Muscle layer of colon (tissue), 2 donors: ENCODE measurements around the gene TMEM92.
A peak's percentile ranks its signal among the peaks of the same experiment; 100 is the strongest.
"Not testable (repeated sequence)": the region's sequence is repeated elsewhere in the genome, so short reads cannot be mapped to it uniquely, and the experiment has no call there.

Experiments used
- H3K27ac ChIP-seq: one replicate; pipeline ENCODE4 v1.7.0; 2013; ENCODE audit warnings: low read depth, mild to moderate bottlenecking, low read length, moderate library complexity
- H3K27me3 ChIP-seq, 2 donors: one replicate each; pipeline ENCODE4 v1.7.0; 2013; ENCODE audit warnings: low read length in 2 of 2, mild to moderate bottlenecking in 2 of 2; ENCODE audit not compliant: insufficient read depth in 2 of 2, control insufficient read depth in 1 of 2
- H3K36me3 ChIP-seq: one replicate; pipeline ENCODE4 v1.7.0; 2013; ENCODE audit warnings: mild to moderate bottlenecking, low read length; ENCODE audit not compliant: insufficient read depth
- H3K4me1 ChIP-seq: one replicate; pipeline ENCODE4 v1.7.0; 2013; ENCODE audit warnings: mild to moderate bottlenecking, low read length; ENCODE audit not compliant: insufficient read depth
- H3K4me3 ChIP-seq, 2 donors: one replicate each; pipeline ENCODE4 v1.7.0; 2013; ENCODE audit warnings: low read length in 2 of 2, low read depth in 1 of 2, mild to moderate bottlenecking in 1 of 2, moderate library complexity in 1 of 2
- H3K9ac ChIP-seq: one replicate; pipeline ENCODE4 v1.7.0; 2013; ENCODE audit warnings: low read length
- H3K9me3 ChIP-seq: one replicate; pipeline ENCODE4 v1.7.0; 2013; ENCODE audit warnings: mild to moderate bottlenecking, low read length
- donor health status: abdominal sarcoma.
- donor health status: Adenocarcinoma of cecum.

Gene TMEM92

DNA sequence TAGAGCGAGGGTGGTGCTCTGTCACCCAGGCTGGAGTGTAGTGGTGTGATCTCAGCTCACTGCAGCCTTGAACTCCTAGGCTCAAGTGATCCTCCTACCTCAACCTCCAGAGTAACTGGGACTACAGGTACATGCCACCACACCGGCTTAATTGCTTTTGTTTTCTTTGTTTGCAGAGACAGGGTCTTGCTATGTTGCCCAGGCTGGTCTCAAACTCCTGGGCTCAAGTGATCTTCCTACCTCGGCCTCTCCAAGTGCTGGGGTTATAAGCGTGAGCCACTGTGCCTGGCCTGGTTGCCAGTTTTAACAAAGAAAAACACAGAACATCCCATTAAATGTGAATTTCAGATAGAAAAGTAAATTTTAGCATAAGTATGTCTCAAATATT, 2.9 kb upstream of the TMEM92 start:
- H3K36me3 ChIP-seq, H3K27me3 ChIP-seq, H3K9me3 ChIP-seq, H3K27ac ChIP-seq, H3K9ac ChIP-seq, H3K4me3 ChIP-seq: not testable (repeated sequence)
- peaks cover 53% of the 10 kb centered on the region for H3K4me1 ChIP-seq

GRCh38 chr17:50272246-50272645, 2.0 kb upstream of the TMEM92 start:
- Histone ChIP-seq H3K9ac (peak overlapping the region; percentile 87), H3K4me3 (peak overlapping the region; percentile 79 to 88)

GRCh38 chr17:50272711-50273653, 1.3 kb upstream of the TMEM92 start:
- H3K9me3 ChIP-seq, result no peaks in the 10 kb centered on the region
- H3K9ac ChIP-seq, result peak overlapping the region; percentile 87
- H3K4me1 ChIP-seq, result peaks cover 37% of the 10 kb centered on the region
- H3K4me3 ChIP-seq, result peak overlapping the region; percentile 79 to 88
- H3K27me3 ChIP-seq, result peaks cover 0 to 7% of the 10 kb centered on the region in 2 donors
- no peaks in the 10 kb centered on the region for H3K36me3 ChIP-seq
- peak overlapping the region; percentile 91 for H3K27ac ChIP-seq

More at GRCh38 chr17:50272246-50272645, 2.0 kb upstream of the TMEM92 start:
- H3K4me1 ChIP-seq, result peaks cover 44% of the 10 kb centered on the region
- peaks cover 0 to 3% of the 10 kb centered on the region in 2 donors for H3K27me3 ChIP-seq
- H3K27ac ChIP-seq, result peak overlapping the region; percentile 91
- no peaks in the 10 kb centered on the region for H3K9me3 ChIP-seq
- no peaks in the 10 kb centered on the region for H3K36me3 ChIP-seq

- Histone ChIP-seq H3K4me3 (peak overlapping the region in 1 of 2 donors; percentile 79), H3K27ac (peak overlapping the region; percentile 91), H3K9ac (peak overlapping the region; percentile 33), H3K4me1 (peaks cover 32% of the 10 kb centered on the region), H3K9me3 (no peaks in the 10 kb centered on the region), H3K36me3 (no peaks in the 10 kb centered on the region), H3K27me3 (peaks cover 0 to 12% of the 10 kb centered on the region in 2 donors)
Observed at GRCh38 chr17:50273654-50274040, 619 bp upstream of the TMEM92 start.

GRCh38 chr17:50274897-50275221, 593 bp downstream of the TMEM92 start:
- no peak overlapping the region for H3K27ac ChIP-seq
- no peaks in the 10 kb centered on the region for H3K9me3 ChIP-seq
- peaks cover 27% of the 10 kb centered on the region for H3K4me1 ChIP-seq
- H3K36me3 ChIP-seq, result no peaks in the 10 kb centered on the region
- peaks cover 0 to 12% of the 10 kb centered on the region in 2 donors for H3K27me3 ChIP-seq
- H3K4me3 ChIP-seq, result no peak overlapping the region
- no peak overlapping the region for H3K9ac ChIP-seq

GRCh38 chr17:50275279-50275678, 1.0 kb downstream of the TMEM92 start:
- no peaks in the 10 kb centered on the region for H3K36me3 ChIP-seq
- H3K27ac ChIP-seq, result no peak overlapping the region
- H3K4me3 ChIP-seq, result no peak overlapping the region
- H3K27me3 ChIP-seq, result peaks cover 0 to 12% of the 10 kb centered on the region in 2 donors
- no peak overlapping the region for H3K9ac ChIP-seq
- peaks cover 23% of the 10 kb centered on the region for H3K4me1 ChIP-seq
- no peaks in the 10 kb centered on the region for H3K9me3 ChIP-seq

- no peaks in the 10 kb centered on the region for H3K9me3 ChIP-seq
- no peak overlapping the region for H3K9ac ChIP-seq
- H3K27ac ChIP-seq, result no peak overlapping the region
- peaks cover 0 to 12% of the 10 kb centered on the region in 2 donors for H3K27me3 ChIP-seq
- no peaks in the 10 kb centered on the region for H3K36me3 ChIP-seq
- peaks cover 14% of the 10 kb centered on the region for H3K4me1 ChIP-seq
- H3K4me3 ChIP-seq, result no peak overlapping the region
Observed at GRCh38 chr17:50276588-50277356, 2.5 kb downstream of the TMEM92 start.

- H3K4me1 ChIP-seq, result peaks cover 9% of the 10 kb centered on the region
- H3K36me3 ChIP-seq, result no peaks in the 10 kb centered on the region
- H3K27me3 ChIP-seq, result peaks cover 0 to 12% of the 10 kb centered on the region in 2 donors
- no peak overlapping the region for H3K27ac ChIP-seq
- H3K9ac ChIP-seq, result no peak overlapping the region
- no peak overlapping the region for H3K4me3 ChIP-seq
- H3K9me3 ChIP-seq, result no peaks in the 10 kb centered on the region
Observed at GRCh38 chr17:50277357-50277754, 3.1 kb downstream of the TMEM92 start.

DNA sequence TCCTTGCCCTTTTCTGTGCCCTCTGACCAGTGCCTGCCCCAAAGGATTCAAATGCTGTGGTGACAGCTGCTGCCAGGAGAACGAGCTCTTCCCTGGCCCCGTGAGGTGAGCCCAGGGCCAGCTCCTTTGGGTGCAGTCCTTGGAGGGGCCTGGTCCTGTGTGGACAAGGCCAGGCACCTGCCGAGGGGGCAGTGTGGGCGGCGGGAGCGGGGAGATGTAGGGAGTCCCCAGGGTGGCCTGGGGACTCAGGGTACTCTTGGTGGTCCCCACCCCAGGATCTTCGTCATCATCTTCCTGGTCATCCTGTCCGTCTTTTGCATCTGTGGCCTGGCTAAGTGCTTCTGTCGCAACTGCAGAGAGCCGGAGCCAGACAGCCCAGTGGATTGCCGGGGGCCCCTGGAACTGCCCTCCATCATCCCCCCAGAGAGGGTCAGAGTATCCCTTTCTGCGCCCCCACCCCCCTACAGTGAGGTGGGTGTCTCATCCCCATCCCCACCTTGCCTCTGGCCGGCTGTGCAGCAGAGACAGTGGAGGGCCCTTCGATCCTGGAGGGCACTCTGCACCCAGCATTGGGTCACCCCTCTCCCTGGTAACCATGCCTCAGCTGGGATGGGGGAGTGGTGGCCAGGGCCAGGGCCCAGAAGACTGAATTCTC, 4.4 kb downstream of the TMEM92 start:
- Histone ChIP-seq H3K9ac (no peak overlapping the region), H3K27me3 (peaks cover 0 to 12% of the 10 kb centered on the region in 2 donors), H3K4me1 (peaks cover under 1% of the 10 kb centered on the region), H3K36me3 (no peaks in the 10 kb centered on the region), H3K27ac (no peak overlapping the region), H3K9me3 (no peaks in the 10 kb centered on the region), H3K4me3 (no peak overlapping the region)

GRCh38 chr17:50279181-50279526, 4.9 kb downstream of the TMEM92 start:
- Histone ChIP-seq H3K9ac (no peak overlapping the region), H3K36me3 (no peaks in the 10 kb centered on the region), H3K27ac (no peak overlapping the region), H3K9me3 (no peaks in the 10 kb centered on the region), H3K27me3 (peaks cover 0 to 12% of the 10 kb centered on the region in 2 donors), H3K4me3 (no peak overlapping the region), H3K4me1 (no peaks in the 10 kb centered on the region)

DNA sequence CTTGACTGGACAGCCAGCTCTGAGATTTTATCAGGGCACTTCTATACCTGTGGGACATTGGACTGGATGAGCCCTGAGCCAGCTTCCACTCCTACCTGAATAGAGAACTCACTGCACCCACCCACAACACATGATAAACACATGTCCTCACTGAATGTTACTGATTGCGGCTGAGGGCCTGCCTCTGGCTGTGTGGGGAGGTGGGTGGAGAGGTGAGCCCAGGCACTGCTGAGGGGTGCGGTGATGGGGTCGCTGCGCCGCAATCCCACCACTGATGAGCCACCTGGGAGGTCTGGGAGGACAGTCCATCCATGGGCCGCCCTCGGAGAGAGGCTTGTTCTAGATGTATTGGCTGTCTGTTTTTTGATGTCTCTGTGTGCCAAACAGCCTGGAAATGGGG, 5.4 kb downstream of the TMEM92 start:
- Histone ChIP-seq H3K9me3 (no peaks in the 10 kb centered on the region), H3K9ac (no peak overlapping the region), H3K27ac (no peak overlapping the region), H3K4me1 (no peaks in the 10 kb centered on the region), H3K27me3 (peaks cover 0 to 12% of the 10 kb centered on the region in 2 donors), H3K36me3 (no peaks in the 10 kb centered on the region), H3K4me3 (no peak overlapping the region)
